IMR-90 (cell line): ENCODE measurements around the gene MAPK9. TPM values are rescaled to one million over a fixed set of nuclear protein-coding genes. Genes with fewer than 3 reads are reported as not detected.

ENCODE experiments used
- ATAC-seq: fragments of 200-7000 bp; cut with Tn5 transposase; 2 replicates; pipeline ENCODE4 v1.9.1; 2020; ENCODE audit warnings: low read depth, mild to moderate bottlenecking, moderate library complexity
- BruUV-seq: library from RNA; stranded (reverse); fragments of 400-500 nt; replicated peaks from 2 replicates; lab custom pipeline; 2021; lab: Mats Ljungman, UMichigan
- CTCF ChIA-PET: fragments of 300-600 bp; formaldehyde crosslinking; extraction: SDS; loops from one replicate; lab custom pipeline; 2021; ENCODE audit warnings: antibody characterized with exemption; lab: Yijun Ruan, JAX
- POLR2A ChIA-PET: fragments of 300-600 bp; sonication (Branson Sonifier 250); formaldehyde crosslinking; loops from one replicate; lab custom pipeline; 2022; ENCODE audit warnings: antibody characterized with exemption; ENCODE audit not compliant: unreplicated experiment; lab: Charles Lee
- DNase-seq: peaks from one replicate; pipeline ENCODE4 v3.0.0; 2013
- H2AFZ ChIP-seq: replicated peaks from 2 replicates; pipeline ENCODE3; 2013; ENCODE audit warnings: low read length, mild to moderate bottlenecking; ENCODE audit not compliant: poor library complexity
- H2AK5ac ChIP-seq: 2 replicates; pipeline ENCODE4 v1.6.1; 2013; ENCODE audit warnings: low read depth, low read length, inconsistent platforms
- H2AK9ac ChIP-seq: replicated peaks from 2 replicates; pipeline ENCODE3; 2013; ENCODE audit warnings: mild to moderate bottlenecking, low read depth, low read length, moderate library complexity; ENCODE audit not compliant: poor library complexity
- H2BK120ac ChIP-seq: 2 replicates; pipeline ENCODE4 v1.6.1; 2013; ENCODE audit warnings: low read depth, low read length, inconsistent platforms
- H2BK15ac ChIP-seq: 3 replicates; pipeline ENCODE4 v1.6.1; 2013; ENCODE audit warnings: low read depth, low read length, inconsistent platforms
- H2BK20ac ChIP-seq: 2 replicates; pipeline ENCODE4 v1.6.1; 2013; ENCODE audit warnings: low read depth, mild to moderate bottlenecking, inconsistent platforms, low read length, moderate library complexity
- H2BK5ac ChIP-seq: 2 replicates; pipeline ENCODE4 v1.6.1; 2013; ENCODE audit warnings: mild to moderate bottlenecking, low read depth, low read length, inconsistent platforms; ENCODE audit not compliant: poor library complexity, severe bottlenecking
- H3K14ac ChIP-seq: replicated peaks from 2 replicates; pipeline ENCODE4 v1.6.1; 2013; ENCODE audit warnings: low read depth, low read length, inconsistent platforms
- H3K18ac ChIP-seq: 2 replicates; pipeline ENCODE4 v1.6.1; 2013; ENCODE audit warnings: low read depth, low read length, control low read depth
- H3K23ac ChIP-seq: 2 replicates; pipeline ENCODE4 v1.6.1; 2013; ENCODE audit warnings: low read depth, low read length, inconsistent platforms
- H3K27ac ChIP-seq: 2 replicates; pipeline ENCODE4 v1.5.1; 2013; ENCODE audit warnings: mild to moderate bottlenecking, control low read depth, low read length; ENCODE audit not compliant: insufficient read depth
- H3K27me3 ChIP-seq: 2 replicates; pipeline ENCODE4 v1.6.1; 2013; ENCODE audit warnings: low read length; ENCODE audit not compliant: control insufficient read depth, insufficient read depth
- H3K36me3 ChIP-seq: 2 replicates; pipeline ENCODE4 v1.6.1; 2013; ENCODE audit warnings: low read length, mixed read lengths; ENCODE audit not compliant: control insufficient read depth, insufficient read depth
- H3K4ac ChIP-seq: 2 replicates; pipeline ENCODE4 v1.6.1; 2013; ENCODE audit warnings: low read depth, low read length, inconsistent platforms
- H3K4me1 ChIP-seq: 2 replicates; pipeline ENCODE4 v1.6.1; 2013; ENCODE audit warnings: low read length, mixed read lengths; ENCODE audit not compliant: control insufficient read depth, insufficient read depth
- H3K4me2 ChIP-seq: 2 replicates; pipeline ENCODE4 v1.6.1; 2013; ENCODE audit warnings: low read depth, mild to moderate bottlenecking, control low read depth, low read length, moderate library complexity
- H3K4me3 ChIP-seq: 2 replicates; pipeline ENCODE4 v1.5.1; 2013; ENCODE audit warnings: low read depth, mild to moderate bottlenecking, control low read depth, low read length, moderate library complexity; ENCODE audit not compliant: insufficient read depth
- H3K56ac ChIP-seq: 2 replicates; pipeline ENCODE4 v1.6.1; 2013; ENCODE audit warnings: low read length, inconsistent platforms; ENCODE audit not compliant: insufficient read depth; ENCODE audit errors: extremely low read depth
- H3K79me1 ChIP-seq, 2 experiments: 2 replicates each; pipeline ENCODE4 v1.6.1; 2013; ENCODE audit warnings: low read length in 2 of 2, inconsistent platforms in 1 of 2, low read depth in 1 of 2
- H3K9ac ChIP-seq: 2 replicates; pipeline ENCODE4 v1.6.1; 2013; ENCODE audit warnings: low read depth, low read length, control low read depth
- H3K9me1 ChIP-seq: 2 replicates; pipeline ENCODE4 v1.6.1; 2013; ENCODE audit warnings: low read length, inconsistent platforms; ENCODE audit not compliant: insufficient read depth
- H3K9me3 ChIP-seq: 2 replicates; pipeline ENCODE4 v1.6.1; 2013; ENCODE audit warnings: low read length; ENCODE audit not compliant: control insufficient read depth, insufficient read depth
- H4K20me1 ChIP-seq: 2 replicates; pipeline ENCODE4 v1.6.1; 2013; ENCODE audit warnings: low read length, inconsistent platforms; ENCODE audit not compliant: insufficient read depth
- H4K5ac ChIP-seq: 2 replicates; pipeline ENCODE4 v1.6.1; 2013; ENCODE audit warnings: mild to moderate bottlenecking, low read depth, low read length, control low read depth
- H4K8ac ChIP-seq, 2 experiments: 2 replicates each; pipeline ENCODE4 v1.6.1; 2013; ENCODE audit warnings: low read depth in 2 of 2, low read length in 2 of 2, control low read depth in 1 of 2, inconsistent platforms in 1 of 2
- H4K91ac ChIP-seq: 2 replicates; pipeline ENCODE4 v1.6.1; 2013; ENCODE audit warnings: low read depth, low read length, inconsistent platforms; ENCODE audit not compliant: insufficient read depth
- BHLHE40 ChIP-seq: fragments of 150-350 bp; IDR thresholded peaks from 2 replicates; pipeline ENCODE4 v1.6.1; 2016; ENCODE audit warnings: mild to moderate bottlenecking, low read depth, low read length
- CEBPB ChIP-seq: IDR thresholded peaks from 2 replicates; pipeline ENCODE4 v1.6.1; 2012; ENCODE audit warnings: low read depth, low read length, improper control_type of control experiment
- CHD1 ChIP-seq: IDR thresholded peaks from 2 replicates; pipeline ENCODE4 v1.6.1; 2012; ENCODE audit warnings: low read depth, low read length, improper control_type of control experiment
- MAFK ChIP-seq: IDR thresholded peaks from 2 replicates; pipeline ENCODE4 v1.6.1; 2012; ENCODE audit warnings: low read depth, low read length, improper control_type of control experiment
- MXI1 ChIP-seq: IDR thresholded peaks from 2 replicates; pipeline ENCODE4 v1.6.1; 2012; ENCODE audit warnings: low read depth, mild to moderate bottlenecking, low read length, moderate library complexity, borderline replicate concordance
- RFX5 ChIP-seq: IDR thresholded peaks from 2 replicates; pipeline ENCODE4 v1.8.0; 2012; ENCODE audit warnings: low read depth, mild to moderate bottlenecking, low read length, moderate library complexity
- WGBS, 2 experiments: methylation state at CpG; one replicate each; pipeline versions ENCODE4 v1.1.5 to v1.1.7; 2013; ENCODE audit warnings: missing lambda C conversion rate in 2 of 2; ENCODE audit not compliant: insufficient read length in 1 of 2; ENCODE audit errors: extremely low coverage in 2 of 2; 5-methylcytosine and 5-hydroxymethylcytosine counted together
- dilution Hi-C: fragments of 300-500 bp; cut with HindIII; formaldehyde crosslinking; loops from one replicate; pipeline ENCODE4 v1.14.3; 2018; ENCODE audit warnings: low sequenced_read_pairs; ENCODE audit not compliant: unreplicated experiment
- in situ Hi-C: fragments of 300-500 bp; cut with MboI; formaldehyde crosslinking; loops from 3 replicates; pipeline ENCODE4 v1.14.3; 2019; ENCODE audit warnings: low sequenced_read_pairs, inconsistent platforms, mixed read lengths
- intact Hi-C: fragments of 100-400 bp; cut with micrococcal nuclease; formaldehyde crosslinking; loops from 2 replicates; pipeline ENCODE4 v1.10.0; 2022
- polyA plus RNA-seq, 3 experiments: library from polyadenylated mRNA; depleted of rRNA; stranded (reverse); fragments of >200 nt; gene quantifications; 2 replicates each; pipeline ENCODE4 v1.2.3, GENCODE V29; 2012; ENCODE audit warnings: low replicate concordance in 1 of 3
- total RNA-seq: library from RNA; depleted of rRNA; stranded (reverse); fragments of >200 nt; gene quantifications from 2 replicates; pipeline ENCODE4 v1.2.3, GENCODE V29; 2012
- TF ChIP-seq, protein P1 (sequence below): conservative IDR thresholded peaks from 2 replicates; pipeline ENCODE4 v1.5.1; 2012; ENCODE audit warnings: mild to moderate bottlenecking, low read depth, low read length, improper control_type of control experiment
- TF ChIP-seq, protein P2 (sequence below): fragments of 150-350 bp; IDR thresholded peaks from 2 replicates; pipeline ENCODE4 v1.6.1; 2017; ENCODE audit warnings: mild to moderate bottlenecking, antibody characterized with exemption, low read length, low read depth
- TF ChIP-seq, protein P3 (sequence below): fragments of 150-350 bp; IDR thresholded peaks from 2 replicates; pipeline ENCODE4 v1.6.1; 2016; ENCODE audit warnings: low read depth, mild to moderate bottlenecking, low read length, moderate library complexity, borderline replicate concordance

MAPK9 gene
- total and polyA plus RNA-seq, 2 of the 4 experiments (the other 2 are of a cell fraction) = 22.9 to 23.3 TPM

DNA sequence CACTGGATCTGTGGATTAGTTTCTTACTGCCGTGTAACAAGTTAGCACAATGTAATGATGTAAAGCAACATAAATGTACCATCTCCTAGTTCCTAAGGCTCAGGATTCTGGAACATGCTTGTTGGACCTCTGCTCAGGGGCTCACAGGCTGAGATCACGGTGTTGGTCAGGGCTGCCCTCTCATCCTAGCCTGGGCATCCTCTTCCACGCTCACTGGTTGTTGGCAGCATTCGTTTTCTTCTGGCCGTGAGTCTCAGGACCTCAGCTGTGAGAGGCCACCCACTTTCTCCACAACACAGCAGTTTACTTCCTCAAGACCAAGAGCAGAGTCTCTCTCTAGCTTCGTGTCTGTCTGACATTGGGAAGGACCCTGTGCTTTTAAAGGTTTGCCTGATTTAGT lies 100.2 kb downstream of the MAPK9 start:
- H3K9me3 ChIP-seq = no peaks in the 10 kb centered on the region
- no peak overlapping the region for H4K8ac ChIP-seq
- H4K91ac ChIP-seq = no peak overlapping the region
- H4K20me1 ChIP-seq = no peaks in the 10 kb centered on the region
- intact Hi-C loops (no loop called here), in situ Hi-C loops (no loop called here), dilution Hi-C loops (no loop called here)
- H3K79me1 ChIP-seq = no peaks in the 10 kb centered on the region
- WGBS, 2 experiments = 60% methylated on average over 2 of the region's 6 CpGs; no CpG with 5 or more reads in 1 of the 2 experiments
- H3K14ac ChIP-seq = no peak overlapping the region
- no peaks in the 10 kb centered on the region for H3K36me3 ChIP-seq
- no peak overlapping the region for H2AK5ac ChIP-seq
- ChIA-PET CTCF (no interaction called here), POLR2A (no interaction called here)
- no peak overlapping the region for H3K23ac ChIP-seq
- no peaks in the 10 kb centered on the region for H3K27me3 ChIP-seq
- no peak overlapping the region for H3K18ac ChIP-seq
- H3K4me1 ChIP-seq = no peaks in the 10 kb centered on the region
- H4K5ac ChIP-seq = no peak overlapping the region
- ATAC-seq (no peak), DNase-seq (no peak)
- no peak overlapping the region for H3K27ac ChIP-seq
- no peak overlapping the region for H2AFZ ChIP-seq
- H3K9me1 ChIP-seq = no peaks in the 10 kb centered on the region
- no peak overlapping the region for H3K56ac ChIP-seq
- H2BK120ac ChIP-seq = no peak overlapping the region
- H3K9ac ChIP-seq = no peak overlapping the region
- H2BK15ac ChIP-seq = no peak overlapping the region
- TF ChIP-seq MAFK (no peak), CHD1 (no peak), RFX5 (no peak), CEBPB (no peak), BHLHE40 (no peak), MXI1 (no peak)
- TF ChIP-seq, protein P1, sequence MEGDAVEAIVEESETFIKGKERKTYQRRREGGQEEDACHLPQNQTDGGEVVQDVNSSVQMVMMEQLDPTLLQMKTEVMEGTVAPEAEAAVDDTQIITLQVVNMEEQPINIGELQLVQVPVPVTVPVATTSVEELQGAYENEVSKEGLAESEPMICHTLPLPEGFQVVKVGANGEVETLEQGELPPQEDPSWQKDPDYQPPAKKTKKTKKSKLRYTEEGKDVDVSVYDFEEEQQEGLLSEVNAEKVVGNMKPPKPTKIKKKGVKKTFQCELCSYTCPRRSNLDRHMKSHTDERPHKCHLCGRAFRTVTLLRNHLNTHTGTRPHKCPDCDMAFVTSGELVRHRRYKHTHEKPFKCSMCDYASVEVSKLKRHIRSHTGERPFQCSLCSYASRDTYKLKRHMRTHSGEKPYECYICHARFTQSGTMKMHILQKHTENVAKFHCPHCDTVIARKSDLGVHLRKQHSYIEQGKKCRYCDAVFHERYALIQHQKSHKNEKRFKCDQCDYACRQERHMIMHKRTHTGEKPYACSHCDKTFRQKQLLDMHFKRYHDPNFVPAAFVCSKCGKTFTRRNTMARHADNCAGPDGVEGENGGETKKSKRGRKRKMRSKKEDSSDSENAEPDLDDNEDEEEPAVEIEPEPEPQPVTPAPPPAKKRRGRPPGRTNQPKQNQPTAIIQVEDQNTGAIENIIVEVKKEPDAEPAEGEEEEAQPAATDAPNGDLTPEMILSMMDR = no peak
- TF ChIP-seq, protein P2, sequence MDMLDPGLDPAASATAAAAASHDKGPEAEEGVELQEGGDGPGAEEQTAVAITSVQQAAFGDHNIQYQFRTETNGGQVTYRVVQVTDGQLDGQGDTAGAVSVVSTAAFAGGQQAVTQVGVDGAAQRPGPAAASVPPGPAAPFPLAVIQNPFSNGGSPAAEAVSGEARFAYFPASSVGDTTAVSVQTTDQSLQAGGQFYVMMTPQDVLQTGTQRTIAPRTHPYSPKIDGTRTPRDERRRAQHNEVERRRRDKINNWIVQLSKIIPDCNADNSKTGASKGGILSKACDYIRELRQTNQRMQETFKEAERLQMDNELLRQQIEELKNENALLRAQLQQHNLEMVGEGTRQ = no peak
- TF ChIP-seq, protein P3, sequence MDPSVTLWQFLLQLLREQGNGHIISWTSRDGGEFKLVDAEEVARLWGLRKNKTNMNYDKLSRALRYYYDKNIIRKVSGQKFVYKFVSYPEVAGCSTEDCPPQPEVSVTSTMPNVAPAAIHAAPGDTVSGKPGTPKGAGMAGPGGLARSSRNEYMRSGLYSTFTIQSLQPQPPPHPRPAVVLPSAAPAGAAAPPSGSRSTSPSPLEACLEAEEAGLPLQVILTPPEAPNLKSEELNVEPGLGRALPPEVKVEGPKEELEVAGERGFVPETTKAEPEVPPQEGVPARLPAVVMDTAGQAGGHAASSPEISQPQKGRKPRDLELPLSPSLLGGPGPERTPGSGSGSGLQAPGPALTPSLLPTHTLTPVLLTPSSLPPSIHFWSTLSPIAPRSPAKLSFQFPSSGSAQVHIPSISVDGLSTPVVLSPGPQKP = no peak
- no peak overlapping the region for H2BK5ac ChIP-seq
- H2BK20ac ChIP-seq = no peak overlapping the region
- no peak overlapping the region for H2AK9ac ChIP-seq
- no peak overlapping the region for H3K4me3 ChIP-seq
- no TSS peak for BruUV-seq
- H3K4ac ChIP-seq = no peak overlapping the region
- no peak overlapping the region for H3K4me2 ChIP-seq
